AG09319 (cell line): ENCODE results near the gene NOL11.
A peak's percentile ranks its signal among the peaks of the same experiment; 100 is the strongest.
"Not testable (repeated sequence)": the region's sequence is repeated elsewhere in the genome, so short reads cannot be mapped to it uniquely, and the experiment has no call there.

Experiments
- DNase-seq: peaks from one replicate; pipeline ENCODE4 v3.0.0-alpha.2; 2010; ENCODE audit warnings: low read depth; ENCODE audit errors: extremely low read depth
- TF ChIP-seq, protein P1 (sequence below): IDR thresholded peaks from 2 replicates; pipeline ENCODE4 v1.5.1; 2011; ENCODE audit warnings: low read depth, mild to moderate bottlenecking, inconsistent platforms, low read length, moderate library complexity

NOL11 gene

GRCh38 chr17:67689534-67690177 lies 28.1 kb upstream of the NOL11 start:
- TF ChIP-seq, protein P1, sequence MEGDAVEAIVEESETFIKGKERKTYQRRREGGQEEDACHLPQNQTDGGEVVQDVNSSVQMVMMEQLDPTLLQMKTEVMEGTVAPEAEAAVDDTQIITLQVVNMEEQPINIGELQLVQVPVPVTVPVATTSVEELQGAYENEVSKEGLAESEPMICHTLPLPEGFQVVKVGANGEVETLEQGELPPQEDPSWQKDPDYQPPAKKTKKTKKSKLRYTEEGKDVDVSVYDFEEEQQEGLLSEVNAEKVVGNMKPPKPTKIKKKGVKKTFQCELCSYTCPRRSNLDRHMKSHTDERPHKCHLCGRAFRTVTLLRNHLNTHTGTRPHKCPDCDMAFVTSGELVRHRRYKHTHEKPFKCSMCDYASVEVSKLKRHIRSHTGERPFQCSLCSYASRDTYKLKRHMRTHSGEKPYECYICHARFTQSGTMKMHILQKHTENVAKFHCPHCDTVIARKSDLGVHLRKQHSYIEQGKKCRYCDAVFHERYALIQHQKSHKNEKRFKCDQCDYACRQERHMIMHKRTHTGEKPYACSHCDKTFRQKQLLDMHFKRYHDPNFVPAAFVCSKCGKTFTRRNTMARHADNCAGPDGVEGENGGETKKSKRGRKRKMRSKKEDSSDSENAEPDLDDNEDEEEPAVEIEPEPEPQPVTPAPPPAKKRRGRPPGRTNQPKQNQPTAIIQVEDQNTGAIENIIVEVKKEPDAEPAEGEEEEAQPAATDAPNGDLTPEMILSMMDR, result peak; percentile 69
- DNase-seq, result peak; percentile 42

GRCh38 chr17:67693811-67694210 lies 23.9 kb upstream of the NOL11 start:
- TF ChIP-seq, protein P1, result no peak
- DNase-seq, result no peak

DNA sequence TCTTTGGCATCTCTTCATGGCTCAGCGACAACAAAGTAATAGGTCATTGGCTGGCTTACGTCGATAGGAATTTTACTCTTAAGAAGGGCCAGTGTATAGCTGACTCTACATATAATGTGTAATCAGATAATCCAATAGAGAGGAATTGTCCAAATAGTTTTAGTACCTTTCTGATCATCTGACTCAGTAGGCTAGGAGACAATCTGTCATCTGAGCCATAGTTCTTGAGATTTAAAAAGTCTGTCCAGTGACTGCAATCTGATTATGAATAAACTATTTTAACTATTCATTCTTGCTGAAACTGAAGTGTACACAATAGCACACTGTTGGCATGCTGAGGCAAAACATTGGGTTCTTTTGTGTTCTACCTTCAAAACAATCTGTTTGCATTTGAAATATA lies 21.4 kb upstream of the NOL11 start:
- DNase-seq, result no peak
- TF ChIP-seq, protein P1, result no peak

- DNase-seq, result no peak
- TF ChIP-seq, protein P1, result no peak
Measured at GRCh38 chr17:67696853-67697498, 20.8 kb upstream of the NOL11 start.

GRCh38 chr17:67700037-67700724 lies 17.6 kb upstream of the NOL11 start:
- no peak for DNase-seq
- TF ChIP-seq, protein P1, result no peak

DNA sequence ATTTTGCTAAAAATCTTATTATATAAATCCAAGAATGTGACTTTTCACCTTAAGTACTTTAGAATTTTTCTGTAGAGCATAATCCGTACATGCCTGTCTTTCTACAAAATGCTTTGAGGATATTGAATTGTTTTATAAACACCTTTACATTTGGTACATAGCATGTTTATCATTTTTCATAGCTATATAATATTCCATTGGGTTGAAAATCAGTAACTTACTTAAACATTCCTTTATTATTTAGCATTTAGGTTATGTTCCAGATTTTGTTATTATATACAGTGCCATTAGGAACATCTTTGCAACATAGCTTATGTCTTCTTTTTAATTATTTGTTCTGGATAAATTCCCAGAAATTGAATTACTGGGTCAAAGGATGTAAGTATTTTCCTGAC lies 17.0 kb upstream of the NOL11 start:
- TF ChIP-seq, protein P1, result no peak
- DNase-seq, result no peak

GRCh38 chr17:67702861-67703260 lies 14.9 kb upstream of the NOL11 start:
- not testable (repeated sequence) for DNase-seq
